A549 (cell line): ENCODE results near the gene OR5H2.

Experiments used
- CBX8 ChIP-seq: fragments of 200-600 bp; sonication (generic); IDR thresholded peaks from 2 replicates; pipeline ENCODE4 v1.6.1; 2016
- FOSL2 ChIP-seq, 2 experiments: fragments of 450-650 bp in 1 of 2; fragments of >200 bp in 1 of 2; sonication (Bioruptor Twin) in 1 of 2; formaldehyde crosslinking; IDR thresholded peaks; 2 replicates each; pipeline versions ENCODE4 v1.5.0 to v1.6.1; 2016 to 2020; ENCODE audit warnings: mild to moderate bottlenecking in 1 of 2, moderate library complexity in 1 of 2
- JUNB ChIP-seq: fragments of >200 bp; sonication (Bioruptor Twin); formaldehyde crosslinking; IDR thresholded peaks from 2 replicates; pipeline ENCODE4 v1.6.1; 2016
- PHF8 ChIP-seq: fragments of 200-600 bp; sonication (generic); IDR thresholded peaks from 2 replicates; pipeline ENCODE4 v1.6.1; 2016; ENCODE audit warnings: low read depth, mild to moderate bottlenecking, antibody characterized with exemption, moderate library complexity, borderline replicate concordance
- POLR2A ChIP-seq: IDR thresholded peaks from 2 replicates; pipeline ENCODE4 v1.6.1; 2012; ENCODE audit warnings: mild to moderate bottlenecking, low read length
- RAD21 ChIP-seq, 2 experiments: fragments of >200 bp in 1 of 2; sonication (Bioruptor Twin) in 1 of 2; formaldehyde crosslinking in 1 of 2; IDR thresholded peaks in 1 of 2; conservative IDR thresholded peaks in 1 of 2; 2 replicates in 1 of 2; 3 replicates in 1 of 2; pipeline ENCODE4 v1.6.1; 2012 to 2018; ENCODE audit warnings: inconsistent platforms in 1 of 2
- RARB ChIP-seq: fragments of 250-450 bp; sonication (Bioruptor Pico); IDR thresholded peaks from 2 replicates; pipeline ENCODE4 v1.8.0; 2021; ENCODE audit warnings: mild to moderate bottlenecking, moderate library complexity
- ZC3H11A ChIP-seq: fragments of 450-650 bp; IDR thresholded peaks from 2 replicates; pipeline ENCODE4 v1.6.1; 2014; ENCODE audit warnings: antibody characterized with exemption, mild to moderate bottlenecking
- TF ChIP-seq, protein P1 (sequence below): IDR thresholded peaks from 2 replicates; pipeline ENCODE4 v1.6.1; 2012
- TF ChIP-seq, protein P2 (sequence below): fragments of 200-600 bp; sonication (generic); IDR thresholded peaks from 2 replicates; pipeline ENCODE4 v1.6.1; 2016; ENCODE audit warnings: antibody characterized with exemption, mild to moderate bottlenecking, moderate library complexity
- TF ChIP-seq, protein P3 (sequence below): fragments of >200 bp; sonication (Bioruptor Twin); formaldehyde crosslinking; IDR thresholded peaks from 3 replicates; pipeline ENCODE4 v1.5.1; 2016

DNA sequence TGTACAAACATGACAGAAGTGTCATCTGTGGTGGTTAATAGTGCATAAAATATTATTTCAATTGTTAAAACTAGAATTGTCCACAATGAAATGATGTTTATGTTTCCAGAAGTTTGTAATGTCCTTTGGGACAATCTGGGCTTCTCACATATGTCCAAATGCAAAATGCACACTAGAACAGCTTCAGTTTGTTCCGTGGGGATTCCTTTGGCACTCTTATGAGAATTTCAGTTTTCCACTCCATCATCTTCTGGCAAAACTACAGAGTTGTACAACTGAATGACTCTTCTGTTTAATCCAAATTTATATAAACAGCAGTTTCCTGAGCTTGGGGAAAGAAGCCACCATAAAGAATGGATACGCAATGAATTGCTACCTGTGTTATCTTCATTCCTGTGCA lies 20.3 kb upstream of the OR5H2 start:
- TF ChIP-seq FOSL2 (IDR thresholded peaks at IDR 0.05) (no peak), FOSL2 (CRISPR knock-in tag; IDR thresholded peaks at IDR 0.05) (no peak), RARB (no peak), POLR2A (no peak), PHF8 (no peak), ZC3H11A (no peak), CBX8 (no peak), RAD21 (conservative IDR thresholded peaks at IDR 0.05 in 1 of 2, IDR thresholded peaks at IDR 0.05 in 1 of 2) (no peak), JUNB (no peak)
- TF ChIP-seq, protein P1, sequence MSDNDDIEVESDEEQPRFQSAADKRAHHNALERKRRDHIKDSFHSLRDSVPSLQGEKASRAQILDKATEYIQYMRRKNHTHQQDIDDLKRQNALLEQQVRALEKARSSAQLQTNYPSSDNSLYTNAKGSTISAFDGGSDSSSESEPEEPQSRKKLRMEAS = no peak
- TF ChIP-seq, protein P2, sequence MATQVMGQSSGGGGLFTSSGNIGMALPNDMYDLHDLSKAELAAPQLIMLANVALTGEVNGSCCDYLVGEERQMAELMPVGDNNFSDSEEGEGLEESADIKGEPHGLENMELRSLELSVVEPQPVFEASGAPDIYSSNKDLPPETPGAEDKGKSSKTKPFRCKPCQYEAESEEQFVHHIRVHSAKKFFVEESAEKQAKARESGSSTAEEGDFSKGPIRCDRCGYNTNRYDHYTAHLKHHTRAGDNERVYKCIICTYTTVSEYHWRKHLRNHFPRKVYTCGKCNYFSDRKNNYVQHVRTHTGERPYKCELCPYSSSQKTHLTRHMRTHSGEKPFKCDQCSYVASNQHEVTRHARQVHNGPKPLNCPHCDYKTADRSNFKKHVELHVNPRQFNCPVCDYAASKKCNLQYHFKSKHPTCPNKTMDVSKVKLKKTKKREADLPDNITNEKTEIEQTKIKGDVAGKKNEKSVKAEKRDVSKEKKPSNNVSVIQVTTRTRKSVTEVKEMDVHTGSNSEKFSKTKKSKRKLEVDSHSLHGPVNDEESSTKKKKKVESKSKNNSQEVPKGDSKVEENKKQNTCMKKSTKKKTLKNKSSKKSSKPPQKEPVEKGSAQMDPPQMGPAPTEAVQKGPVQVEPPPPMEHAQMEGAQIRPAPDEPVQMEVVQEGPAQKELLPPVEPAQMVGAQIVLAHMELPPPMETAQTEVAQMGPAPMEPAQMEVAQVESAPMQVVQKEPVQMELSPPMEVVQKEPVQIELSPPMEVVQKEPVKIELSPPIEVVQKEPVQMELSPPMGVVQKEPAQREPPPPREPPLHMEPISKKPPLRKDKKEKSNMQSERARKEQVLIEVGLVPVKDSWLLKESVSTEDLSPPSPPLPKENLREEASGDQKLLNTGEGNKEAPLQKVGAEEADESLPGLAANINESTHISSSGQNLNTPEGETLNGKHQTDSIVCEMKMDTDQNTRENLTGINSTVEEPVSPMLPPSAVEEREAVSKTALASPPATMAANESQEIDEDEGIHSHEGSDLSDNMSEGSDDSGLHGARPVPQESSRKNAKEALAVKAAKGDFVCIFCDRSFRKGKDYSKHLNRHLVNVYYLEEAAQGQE = no peak
- TF ChIP-seq, protein P3, sequence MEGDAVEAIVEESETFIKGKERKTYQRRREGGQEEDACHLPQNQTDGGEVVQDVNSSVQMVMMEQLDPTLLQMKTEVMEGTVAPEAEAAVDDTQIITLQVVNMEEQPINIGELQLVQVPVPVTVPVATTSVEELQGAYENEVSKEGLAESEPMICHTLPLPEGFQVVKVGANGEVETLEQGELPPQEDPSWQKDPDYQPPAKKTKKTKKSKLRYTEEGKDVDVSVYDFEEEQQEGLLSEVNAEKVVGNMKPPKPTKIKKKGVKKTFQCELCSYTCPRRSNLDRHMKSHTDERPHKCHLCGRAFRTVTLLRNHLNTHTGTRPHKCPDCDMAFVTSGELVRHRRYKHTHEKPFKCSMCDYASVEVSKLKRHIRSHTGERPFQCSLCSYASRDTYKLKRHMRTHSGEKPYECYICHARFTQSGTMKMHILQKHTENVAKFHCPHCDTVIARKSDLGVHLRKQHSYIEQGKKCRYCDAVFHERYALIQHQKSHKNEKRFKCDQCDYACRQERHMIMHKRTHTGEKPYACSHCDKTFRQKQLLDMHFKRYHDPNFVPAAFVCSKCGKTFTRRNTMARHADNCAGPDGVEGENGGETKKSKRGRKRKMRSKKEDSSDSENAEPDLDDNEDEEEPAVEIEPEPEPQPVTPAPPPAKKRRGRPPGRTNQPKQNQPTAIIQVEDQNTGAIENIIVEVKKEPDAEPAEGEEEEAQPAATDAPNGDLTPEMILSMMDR = no peak
